HepG2 (cell line): ENCODE measurements around the gene MFNG. TPM values are rescaled to one million over a fixed set of nuclear protein-coding genes. Genes with fewer than 3 reads are reported as not detected.

Experiments
- ATAC-seq: fragments of 200-7000 bp; cut with Tn5 transposase; 3 replicates; pipeline ENCODE4 v1.9.1; 2020; ENCODE audit warnings: mild to moderate bottlenecking, moderate library complexity
- BruUV-seq: library from RNA; stranded (reverse); fragments of 400-500 nt; replicated peaks from 2 replicates; lab custom pipeline; 2021; lab: Mats Ljungman, UMichigan
- CTCF ChIA-PET: fragments of 300-600 bp; formaldehyde crosslinking; extraction: SDS; loops from one replicate; lab custom pipeline; 2021; ENCODE audit warnings: low total read pairs, inconsistent platforms, low intra/inter-chr PET ratio; lab: Yijun Ruan, JAX
- POLR2A ChIA-PET: fragments of 350-600 bp; sonication (Branson Sonifier 250); formaldehyde crosslinking; loops from one replicate; lab custom pipeline; 2020; ENCODE audit warnings: antibody characterized with exemption, inconsistent platforms; lab: Yijun Ruan, JAX
- DNase-seq: peaks from one replicate; pipeline ENCODE4 v3.0.0-alpha.2; 2015; ENCODE audit warnings: low spot score
- FAIRE-seq: peaks from 3 replicates; lab custom pipeline; 2011; peaks lifted over from hg19 to GRCh38; lab: Jason Lieb, UNC
- H2AFZ ChIP-seq: one replicate; pipeline ENCODE4 v1.6.1; 2011; ENCODE audit warnings: low read length, inconsistent platforms
- H3K27ac ChIP-seq: fragments of 300-600 bp; 3 replicates; pipeline ENCODE4 v1.8.0; 2011; ENCODE audit warnings: mixed run types, mild to moderate bottlenecking, mixed read lengths, low read length, inconsistent platforms; ENCODE audit not compliant: insufficient read depth; ENCODE audit errors: extremely low read length
- H3K27me3 ChIP-seq, 2 experiments: fragments of 200-600 bp in 1 of 2; 2 replicates in 1 of 2; 3 replicates in 1 of 2; pipeline versions ENCODE4 v1.6.0 to v1.8.0; 2011; ENCODE audit warnings: low read length in 2 of 2, mild to moderate bottlenecking in 2 of 2, moderate library complexity in 2 of 2, inconsistent platforms in 1 of 2; ENCODE audit not compliant: insufficient read depth in 2 of 2, control insufficient read depth in 1 of 2
- H3K36me3 ChIP-seq, 2 experiments: fragments of 200-600 bp in 1 of 2; replicated peaks in 1 of 2; 2 replicates in 1 of 2; 3 replicates in 1 of 2; pipeline versions ENCODE4 v1.5.1 to v1.8.0; 2011; ENCODE audit warnings: low read length in 2 of 2, inconsistent platforms in 1 of 2; ENCODE audit not compliant: insufficient read depth in 2 of 2, control insufficient read depth in 1 of 2
- H3K4me1 ChIP-seq: 2 replicates; pipeline ENCODE4 v1.5.1; 2012; ENCODE audit warnings: low read length, inconsistent platforms; ENCODE audit not compliant: insufficient read depth
- H3K4me2 ChIP-seq: 2 replicates; pipeline ENCODE4 v1.6.0; 2011; ENCODE audit warnings: low read depth, low read length, inconsistent platforms
- H3K4me3 ChIP-seq, 3 experiments: fragments of 200-600 bp in 1 of 3; sonication (generic), shearing (Covaris generic) in 1 of 3; replicated peaks in 1 of 3; 2 replicates each; pipeline ENCODE4 v1.5.1; 2011 to 2016; ENCODE audit warnings: low read length in 3 of 3, inconsistent platforms in 2 of 3, low read depth in 2 of 3, mild to moderate bottlenecking in 2 of 3, control low read depth in 1 of 3, mixed read lengths in 1 of 3; ENCODE audit not compliant: insufficient read depth in 1 of 3
- H3K79me2 ChIP-seq: one replicate; pipeline ENCODE4 v1.6.1; 2011; ENCODE audit warnings: low read length, inconsistent platforms; ENCODE audit not compliant: insufficient read depth
- H3K9ac ChIP-seq: 2 replicates; pipeline ENCODE4 v1.6.0; 2011; ENCODE audit warnings: mild to moderate bottlenecking, low read depth, low read length, inconsistent platforms; ENCODE audit not compliant: insufficient read depth
- H3K9me3 ChIP-seq: 2 replicates; pipeline ENCODE4 v1.5.1; 2012; ENCODE audit warnings: mild to moderate bottlenecking, low read length
- H4K20me1 ChIP-seq: 2 replicates; pipeline ENCODE4 v1.6.0; 2011; ENCODE audit warnings: inconsistent platforms, mild to moderate bottlenecking, low read length, moderate library complexity; ENCODE audit not compliant: insufficient read depth
- CENPX ChIP-seq: sonication (generic); formaldehyde crosslinking; IDR thresholded peaks from 2 replicates; pipeline ENCODE4 v1.9.0; 2021; ENCODE audit warnings: mild to moderate bottlenecking, missing genetic modification reagents, moderate library complexity
- GABPB1 ChIP-seq: IDR thresholded peaks from 2 replicates; pipeline ENCODE4 v1.6.1; 2016; ENCODE audit warnings: mild to moderate bottlenecking, missing genetic modification reagents, moderate library complexity, missing compliant biosample characterization
- KDM5B ChIP-seq: sonication (generic); formaldehyde crosslinking; IDR thresholded peaks from 2 replicates; pipeline ENCODE4 v1.4.0; 2020; ENCODE audit warnings: missing genetic modification reagents, mild to moderate bottlenecking, borderline replicate concordance
- ZNF557 ChIP-seq: sonication (generic); formaldehyde crosslinking; IDR thresholded peaks from 2 replicates; pipeline ENCODE4 v1.4.0; 2020; ENCODE audit warnings: missing genetic modification reagents
- WGBS: methylation state at CpG from one replicate; pipeline ENCODE4 v1.1.6; 2017; ENCODE audit warnings: low lambda C conversion rate; 5-methylcytosine and 5-hydroxymethylcytosine counted together
- in situ Hi-C: cut with HindIII; loops from 2 replicates; pipeline ENCODE4 v1.10.0; 2017; ENCODE audit warnings: low pct_unique_long_range_greater_than_20kb; ENCODE audit not compliant: extremely low pct_ligation_motif_present
- intact Hi-C: fragments of 100-400 bp; cut with micrococcal nuclease; formaldehyde crosslinking; loops from one replicate; pipeline ENCODE4 v1.10.0; 2022; ENCODE audit not compliant: unreplicated experiment
- polyA plus RNA-seq, 8 experiments: library from polyadenylated mRNA; depleted of rRNA in 3 of 8; stranded (reverse) in 7 of 8; unstranded in 1 of 8; fragments of >200 nt; fragmentation: Illumina TruSeq in 4 of 8; extraction: Trizol in 4 of 8; gene quantifications; 2 replicates each; pipeline versions ENCODE4 v1.2.1 to v1.2.3, GENCODE V29; 2011 to 2016; ENCODE audit warnings: low read depth in 4 of 8, missing spikeins in 1 of 8, mixed read lengths in 1 of 8; ENCODE audit not compliant: insufficient read depth in 1 of 8
- total RNA-seq, 5 experiments: library from RNA; depleted of rRNA; stranded (reverse); fragments of >200 nt; fragmentation: Illumina TruSeq; extraction: Trizol; gene quantifications; 2 replicates each; pipeline ENCODE4 v1.2.3, GENCODE V29; 2016; ENCODE audit warnings: low read depth in 1 of 5
- TF ChIP-seq, protein P1 (sequence below): sonication (generic); formaldehyde crosslinking; IDR thresholded peaks from 2 replicates; pipeline ENCODE4 v1.5.1; 2020; ENCODE audit warnings: mild to moderate bottlenecking, missing genetic modification reagents, moderate library complexity
- TF ChIP-seq, protein P2 (sequence below): sonication (generic); formaldehyde crosslinking; IDR thresholded peaks from 2 replicates; pipeline ENCODE4 v1.5.0; 2020; ENCODE audit warnings: mild to moderate bottlenecking, missing genetic modification reagents
- TF ChIP-seq, protein P3 (sequence below): sonication (generic); formaldehyde crosslinking; IDR thresholded peaks from 2 replicates; pipeline ENCODE4 v1.5.1; 2020; ENCODE audit warnings: mild to moderate bottlenecking, missing genetic modification reagents, moderate library complexity
- TF ChIP-seq, protein P4 (sequence below): sonication (generic); formaldehyde crosslinking; IDR thresholded peaks from 2 replicates; pipeline ENCODE4 v1.5.0; 2020; ENCODE audit warnings: missing genetic modification reagents

MFNG gene
- total and polyA plus RNA-seq, 2 of the 13 experiments (the other 11 are each of a cell fraction or from before 2014, with no cell fraction given), result 1.0 to 11.7 TPM

DNA sequence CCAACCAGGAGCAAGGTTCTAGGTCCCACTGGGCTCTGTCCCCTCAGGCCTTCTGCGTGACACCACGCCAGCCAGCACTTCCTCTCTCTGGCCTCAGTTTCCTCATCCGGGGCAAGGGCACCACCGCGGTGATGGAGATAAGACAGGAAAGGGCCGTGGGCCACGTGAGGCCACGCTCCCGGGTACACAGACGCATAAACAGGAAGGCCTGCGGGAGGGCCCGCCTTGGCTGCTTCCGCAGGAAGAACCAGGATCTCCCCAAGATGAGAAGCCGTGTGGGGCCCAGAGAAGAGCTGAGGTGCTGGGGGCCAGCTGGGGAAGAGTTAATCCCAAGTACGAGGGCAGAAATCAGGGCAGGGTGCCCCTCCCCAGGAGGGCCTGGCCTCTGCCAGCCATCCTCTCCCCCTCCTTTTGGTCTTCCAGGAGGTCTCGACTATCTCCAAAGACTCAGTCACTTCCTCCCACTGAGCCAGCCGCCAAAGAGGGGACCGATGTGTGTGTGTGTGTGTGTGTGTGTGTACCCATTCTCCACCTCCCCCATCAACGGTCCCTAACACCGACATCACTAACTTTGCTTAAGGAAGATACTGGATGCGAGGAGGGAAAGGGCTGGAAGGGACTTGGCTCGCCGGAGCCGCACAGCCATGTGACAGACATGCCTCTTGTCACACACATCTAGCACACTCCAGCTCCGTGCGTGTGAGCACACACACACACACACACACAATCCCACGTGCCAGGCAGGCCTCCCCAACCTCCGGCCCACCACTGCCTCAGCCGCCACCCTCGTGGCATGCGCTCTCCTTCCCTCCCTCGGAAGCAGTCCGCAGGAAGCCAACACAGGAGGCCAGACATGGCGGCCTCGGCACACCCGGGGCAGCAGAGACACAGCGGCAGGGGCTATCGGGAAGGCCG lies 1.4 kb downstream of the MFNG start (continued):
- 0 out of 2 replicates have a peak, but pooled peaks have one; percentile 28 for TF ChIP-seq KDM5B (CRISPR knock-in tag)
- TF ChIP-seq, protein P1, sequence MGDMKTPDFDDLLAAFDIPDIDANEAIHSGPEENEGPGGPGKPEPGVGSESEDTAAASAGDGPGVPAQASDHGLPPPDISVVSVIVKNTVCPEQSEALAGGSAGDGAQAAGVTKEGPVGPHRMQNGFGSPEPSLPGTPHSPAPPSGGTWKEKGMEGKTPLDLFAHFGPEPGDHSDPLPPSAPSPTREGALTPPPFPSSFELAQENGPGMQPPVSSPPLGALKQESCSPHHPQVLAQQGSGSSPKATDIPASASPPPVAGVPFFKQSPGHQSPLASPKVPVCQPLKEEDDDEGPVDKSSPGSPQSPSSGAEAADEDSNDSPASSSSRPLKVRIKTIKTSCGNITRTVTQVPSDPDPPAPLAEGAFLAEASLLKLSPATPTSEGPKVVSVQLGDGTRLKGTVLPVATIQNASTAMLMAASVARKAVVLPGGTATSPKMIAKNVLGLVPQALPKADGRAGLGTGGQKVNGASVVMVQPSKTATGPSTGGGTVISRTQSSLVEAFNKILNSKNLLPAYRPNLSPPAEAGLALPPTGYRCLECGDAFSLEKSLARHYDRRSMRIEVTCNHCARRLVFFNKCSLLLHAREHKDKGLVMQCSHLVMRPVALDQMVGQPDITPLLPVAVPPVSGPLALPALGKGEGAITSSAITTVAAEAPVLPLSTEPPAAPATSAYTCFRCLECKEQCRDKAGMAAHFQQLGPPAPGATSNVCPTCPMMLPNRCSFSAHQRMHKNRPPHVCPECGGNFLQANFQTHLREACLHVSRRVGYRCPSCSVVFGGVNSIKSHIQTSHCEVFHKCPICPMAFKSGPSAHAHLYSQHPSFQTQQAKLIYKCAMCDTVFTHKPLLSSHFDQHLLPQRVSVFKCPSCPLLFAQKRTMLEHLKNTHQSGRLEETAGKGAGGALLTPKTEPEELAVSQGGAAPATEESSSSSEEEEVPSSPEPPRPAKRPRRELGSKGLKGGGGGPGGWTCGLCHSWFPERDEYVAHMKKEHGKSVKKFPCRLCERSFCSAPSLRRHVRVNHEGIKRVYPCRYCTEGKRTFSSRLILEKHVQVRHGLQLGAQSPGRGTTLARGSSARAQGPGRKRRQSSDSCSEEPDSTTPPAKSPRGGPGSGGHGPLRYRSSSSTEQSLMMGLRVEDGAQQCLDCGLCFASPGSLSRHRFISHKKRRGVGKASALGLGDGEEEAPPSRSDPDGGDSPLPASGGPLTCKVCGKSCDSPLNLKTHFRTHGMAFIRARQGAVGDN (CRISPR knock-in tag), result peak; percentile 41
- no peak for TF ChIP-seq CENPX (CRISPR knock-in tag)

DNA sequence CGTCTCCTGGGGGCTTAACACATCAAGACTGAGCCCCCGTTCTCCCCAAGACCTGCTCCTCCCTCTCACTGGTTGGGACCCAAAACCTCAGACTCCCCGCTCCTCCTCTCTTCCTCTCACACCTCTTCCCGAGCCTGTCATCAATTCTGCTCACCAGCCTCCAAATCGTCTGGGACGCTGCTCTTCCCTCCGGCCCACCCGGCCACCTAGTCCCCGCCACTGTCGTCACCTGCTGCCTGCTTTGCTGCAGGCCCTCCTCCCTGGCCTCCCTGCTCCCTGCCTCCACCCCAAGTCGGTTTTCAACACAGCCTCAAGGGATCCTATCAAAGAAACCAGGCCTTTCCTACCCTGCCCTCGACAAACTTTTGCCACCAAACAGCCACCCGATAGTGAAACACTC lies 3.1 kb downstream of the MFNG start:
- no TSS peak for BruUV-seq
- no peak for ATAC-seq
- H3K9ac ChIP-seq, result no peak overlapping the region
- POLR2A ChIA-PET, result no interaction called here
- CTCF ChIA-PET, result no interaction called here
- 70% methylated on average over 13 of the region's 13 CpGs for WGBS
- peaks cover 0 to 14% of the 10 kb centered on the region in 2 experiments; a peak in 1 of 5 replicates for H3K27me3 ChIP-seq
- no peaks in the 10 kb centered on the region for H3K36me3 ChIP-seq
- no peak overlapping the region for H2AFZ ChIP-seq
- peak overlapping the region; percentile 73 for H3K4me2 ChIP-seq
- in situ Hi-C loops, result no loop called here
- no peaks in the 10 kb centered on the region for H4K20me1 ChIP-seq
- H3K9me3 ChIP-seq, result no peaks in the 10 kb centered on the region
- FAIRE-seq, result no peak
- intact Hi-C loops, result no loop called here
- H3K27ac ChIP-seq, result no peak overlapping the region
- DNase-seq, result no peak
- H3K4me3 ChIP-seq, result peak overlapping the region in 1 of 3 experiments; percentile 1; a peak in 1 of 6 replicates
- H3K79me2 ChIP-seq, result no peaks in the 10 kb centered on the region
- H3K4me1 ChIP-seq, result peaks cover 82% of the 10 kb centered on the region
- TF ChIP-seq GABPB1 (peak; percentile 4; the same call in 1 of the 2 replicates), ZNF557 (no peak)
- TF ChIP-seq, protein P2, sequence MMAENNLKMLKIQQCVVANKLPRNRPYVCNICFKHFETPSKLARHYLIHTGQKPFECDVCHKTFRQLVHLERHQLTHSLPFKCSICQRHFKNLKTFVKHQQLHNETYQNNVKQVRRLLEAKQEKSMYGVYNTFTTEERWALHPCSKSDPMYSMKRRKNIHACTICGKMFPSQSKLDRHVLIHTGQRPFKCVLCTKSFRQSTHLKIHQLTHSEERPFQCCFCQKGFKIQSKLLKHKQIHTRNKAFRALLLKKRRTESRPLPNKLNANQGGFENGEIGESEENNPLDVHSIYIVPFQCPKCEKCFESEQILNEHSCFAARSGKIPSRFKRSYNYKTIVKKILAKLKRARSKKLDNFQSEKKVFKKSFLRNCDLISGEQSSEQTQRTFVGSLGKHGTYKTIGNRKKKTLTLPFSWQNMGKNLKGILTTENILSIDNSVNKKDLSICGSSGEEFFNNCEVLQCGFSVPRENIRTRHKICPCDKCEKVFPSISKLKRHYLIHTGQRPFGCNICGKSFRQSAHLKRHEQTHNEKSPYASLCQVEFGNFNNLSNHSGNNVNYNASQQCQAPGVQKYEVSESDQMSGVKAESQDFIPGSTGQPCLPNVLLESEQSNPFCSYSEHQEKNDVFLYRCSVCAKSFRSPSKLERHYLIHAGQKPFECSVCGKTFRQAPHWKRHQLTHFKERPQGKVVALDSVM (CRISPR knock-in tag), result peak; percentile 42; the same call in 1 of the 2 replicates
- TF ChIP-seq, protein P3, sequence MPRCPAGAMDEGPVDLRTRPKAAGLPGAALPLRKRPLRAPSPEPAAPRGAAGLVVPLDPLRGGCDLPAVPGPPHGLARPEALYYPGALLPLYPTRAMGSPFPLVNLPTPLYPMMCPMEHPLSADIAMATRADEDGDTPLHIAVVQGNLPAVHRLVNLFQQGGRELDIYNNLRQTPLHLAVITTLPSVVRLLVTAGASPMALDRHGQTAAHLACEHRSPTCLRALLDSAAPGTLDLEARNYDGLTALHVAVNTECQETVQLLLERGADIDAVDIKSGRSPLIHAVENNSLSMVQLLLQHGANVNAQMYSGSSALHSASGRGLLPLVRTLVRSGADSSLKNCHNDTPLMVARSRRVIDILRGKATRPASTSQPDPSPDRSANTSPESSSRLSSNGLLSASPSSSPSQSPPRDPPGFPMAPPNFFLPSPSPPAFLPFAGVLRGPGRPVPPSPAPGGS (CRISPR knock-in tag), result 0 out of 2 replicates have a peak, but pooled peaks have one; percentile 32
- TF ChIP-seq, protein P4, sequence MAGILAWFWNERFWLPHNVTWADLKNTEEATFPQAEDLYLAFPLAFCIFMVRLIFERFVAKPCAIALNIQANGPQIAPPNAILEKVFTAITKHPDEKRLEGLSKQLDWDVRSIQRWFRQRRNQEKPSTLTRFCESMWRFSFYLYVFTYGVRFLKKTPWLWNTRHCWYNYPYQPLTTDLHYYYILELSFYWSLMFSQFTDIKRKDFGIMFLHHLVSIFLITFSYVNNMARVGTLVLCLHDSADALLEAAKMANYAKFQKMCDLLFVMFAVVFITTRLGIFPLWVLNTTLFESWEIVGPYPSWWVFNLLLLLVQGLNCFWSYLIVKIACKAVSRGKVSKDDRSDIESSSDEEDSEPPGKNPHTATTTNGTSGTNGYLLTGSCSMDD, result no peak
